Kidney epithelial cell (primary cell): ENCODE results near the gene FLYWCH1. TPM values are rescaled to one million over a fixed set of nuclear protein-coding genes. Genes with fewer than 3 reads are reported as not detected.

Experiments used
- DNase-seq: peaks from one replicate; pipeline ENCODE4 v3.0.0-alpha.2; 2010; ENCODE audit warnings: low read depth
- H3K27me3 ChIP-seq: 2 replicates; pipeline ENCODE4 v1.6.0; 2011; ENCODE audit warnings: low read length; ENCODE audit not compliant: control insufficient read depth, insufficient read depth
- H3K36me3 ChIP-seq: 2 replicates; pipeline ENCODE4 v1.5.1; 2011; ENCODE audit warnings: low read length; ENCODE audit not compliant: control insufficient read depth, insufficient read depth
- H3K4me3 ChIP-seq: 2 replicates; pipeline ENCODE4 v1.5.1; 2011; ENCODE audit warnings: low read depth, mild to moderate bottlenecking, control low read depth, low read length
- total RNA-seq: library from RNA; depleted of rRNA; stranded (reverse); fragments of >200 nt; gene quantifications from 2 replicates; pipeline ENCODE4 v1.2.3, GENCODE V29; 2015
- TF ChIP-seq, protein P1 (sequence below): IDR thresholded peaks from 2 replicates; pipeline ENCODE4 v1.5.1; 2011; ENCODE audit warnings: mild to moderate bottlenecking, moderate library complexity, low read length, control low read depth, inconsistent platforms; ENCODE audit not compliant: insufficient read depth, poor library complexity, severe bottlenecking

FLYWCH1 gene
- total RNA-seq, 1 donor from 2014 or later = 66.1 TPM

DNA sequence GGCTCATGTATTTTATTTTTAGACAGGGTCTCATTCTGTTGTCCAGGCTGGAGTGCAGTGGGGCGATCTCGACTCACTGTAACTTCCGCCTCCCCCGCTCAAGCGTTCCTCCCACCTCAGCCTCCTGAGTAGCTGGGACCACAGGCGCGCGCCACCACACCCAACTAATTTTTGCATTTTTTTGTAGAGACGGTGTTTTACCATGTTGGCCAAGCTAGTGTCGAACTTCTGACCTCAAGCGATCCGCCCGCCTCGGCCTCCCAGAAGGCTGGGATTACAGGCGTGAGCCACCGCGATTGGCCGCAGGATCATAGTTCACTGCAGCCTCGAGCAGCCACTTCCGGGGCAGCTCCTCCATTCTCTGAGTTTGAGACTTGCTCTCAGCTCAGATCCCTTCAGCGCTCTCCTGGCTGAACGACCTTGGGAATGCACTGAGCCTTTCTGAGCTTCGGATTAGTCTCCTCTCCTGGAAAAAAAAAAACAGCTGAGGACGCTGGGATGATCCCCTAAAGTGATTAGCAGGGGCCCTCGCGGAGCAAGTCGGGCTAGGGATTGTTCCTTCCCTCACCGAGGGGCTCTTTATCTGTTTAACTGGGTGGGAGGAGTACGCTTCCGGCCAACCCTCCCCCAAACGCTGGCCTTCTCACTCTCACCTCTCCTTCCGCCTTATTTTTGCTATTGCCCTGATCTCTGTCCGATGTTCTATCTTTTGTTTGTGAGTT, 69.6 kb downstream of the FLYWCH1 start:
- DNase-seq = no peak
- H3K36me3 ChIP-seq = no peaks in the 10 kb centered on the region
- TF ChIP-seq, protein P1, sequence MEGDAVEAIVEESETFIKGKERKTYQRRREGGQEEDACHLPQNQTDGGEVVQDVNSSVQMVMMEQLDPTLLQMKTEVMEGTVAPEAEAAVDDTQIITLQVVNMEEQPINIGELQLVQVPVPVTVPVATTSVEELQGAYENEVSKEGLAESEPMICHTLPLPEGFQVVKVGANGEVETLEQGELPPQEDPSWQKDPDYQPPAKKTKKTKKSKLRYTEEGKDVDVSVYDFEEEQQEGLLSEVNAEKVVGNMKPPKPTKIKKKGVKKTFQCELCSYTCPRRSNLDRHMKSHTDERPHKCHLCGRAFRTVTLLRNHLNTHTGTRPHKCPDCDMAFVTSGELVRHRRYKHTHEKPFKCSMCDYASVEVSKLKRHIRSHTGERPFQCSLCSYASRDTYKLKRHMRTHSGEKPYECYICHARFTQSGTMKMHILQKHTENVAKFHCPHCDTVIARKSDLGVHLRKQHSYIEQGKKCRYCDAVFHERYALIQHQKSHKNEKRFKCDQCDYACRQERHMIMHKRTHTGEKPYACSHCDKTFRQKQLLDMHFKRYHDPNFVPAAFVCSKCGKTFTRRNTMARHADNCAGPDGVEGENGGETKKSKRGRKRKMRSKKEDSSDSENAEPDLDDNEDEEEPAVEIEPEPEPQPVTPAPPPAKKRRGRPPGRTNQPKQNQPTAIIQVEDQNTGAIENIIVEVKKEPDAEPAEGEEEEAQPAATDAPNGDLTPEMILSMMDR = no peak
- no peak overlapping the region for H3K4me3 ChIP-seq
- no peaks in the 10 kb centered on the region for H3K27me3 ChIP-seq

DNA sequence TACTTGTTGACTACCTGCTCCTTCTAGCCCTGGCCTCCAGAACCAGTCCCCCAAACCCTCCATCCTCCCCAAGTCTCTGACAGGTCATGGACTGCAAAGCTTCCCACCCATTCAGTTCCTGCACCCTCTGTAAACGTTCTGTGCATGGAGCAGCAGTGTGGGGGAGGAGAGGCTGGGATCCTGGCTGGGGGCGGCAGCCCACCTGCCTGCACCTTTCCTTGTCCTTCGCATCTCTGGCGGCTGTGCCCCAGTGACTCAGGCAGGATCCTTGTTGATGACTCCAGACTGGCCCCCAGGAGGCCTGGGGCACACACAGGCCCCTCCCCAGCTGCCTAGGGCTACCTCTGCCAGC, 70.1 kb downstream of the FLYWCH1 start:
- TF ChIP-seq, protein P1 = no peak
- DNase-seq = no peak
- Histone ChIP-seq H3K36me3 (no peaks in the 10 kb centered on the region), H3K27me3 (peaks cover 2% of the 10 kb centered on the region), H3K4me3 (no peak overlapping the region)

DNA sequence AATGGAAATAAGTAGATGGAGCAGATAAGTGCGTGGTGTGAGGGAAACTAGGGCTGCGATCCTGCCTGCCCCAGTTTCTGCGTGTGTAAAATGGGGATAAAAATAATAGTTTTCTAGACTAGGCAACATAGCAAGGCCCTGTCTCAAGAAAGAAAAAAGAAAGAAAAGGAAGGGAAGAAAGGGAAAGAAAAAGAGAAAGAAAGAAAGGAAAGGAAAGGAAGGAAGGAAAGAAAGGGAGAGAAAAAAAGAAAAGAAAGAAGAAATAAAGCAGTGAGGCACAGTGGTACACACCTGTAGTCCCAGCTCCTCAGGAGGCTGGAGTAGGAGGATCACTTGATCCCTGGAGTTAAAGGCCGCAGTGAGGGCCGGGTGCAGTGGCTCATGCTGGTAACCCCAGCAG, 70.7 kb downstream of the FLYWCH1 start:
- no peak overlapping the region for H3K4me3 ChIP-seq
- peaks cover 2% of the 10 kb centered on the region for H3K27me3 ChIP-seq
- TF ChIP-seq, protein P1 = no peak
- H3K36me3 ChIP-seq = no peaks in the 10 kb centered on the region
- DNase-seq = no peak

DNA sequence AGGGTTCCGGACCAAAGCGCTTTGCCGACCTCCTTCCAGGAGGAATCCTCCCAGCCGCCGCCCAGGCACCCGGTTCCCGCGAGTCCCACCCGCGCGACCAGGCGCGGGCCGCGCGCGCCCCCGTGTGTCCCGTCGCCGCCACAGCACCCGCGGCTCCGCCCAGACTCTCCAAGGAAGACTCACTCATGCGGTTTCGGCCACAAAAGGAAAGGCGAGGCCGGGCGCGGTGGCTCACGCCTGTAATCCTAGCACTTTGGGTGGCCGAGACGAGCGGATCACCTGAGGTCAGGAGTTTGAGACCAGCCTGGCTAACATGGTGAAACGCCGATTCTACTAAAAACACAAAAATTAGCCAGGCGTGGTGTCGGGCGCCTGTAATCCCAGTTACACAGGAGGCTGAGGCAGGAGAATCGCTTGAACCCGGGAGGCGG, 72.0 kb downstream of the FLYWCH1 start:
- no peak overlapping the region for H3K4me3 ChIP-seq
- TF ChIP-seq, protein P1 = peak; percentile 33
- no peaks in the 10 kb centered on the region for H3K36me3 ChIP-seq
- peaks cover 5% of the 10 kb centered on the region for H3K27me3 ChIP-seq
- DNase-seq = no peak

DNA sequence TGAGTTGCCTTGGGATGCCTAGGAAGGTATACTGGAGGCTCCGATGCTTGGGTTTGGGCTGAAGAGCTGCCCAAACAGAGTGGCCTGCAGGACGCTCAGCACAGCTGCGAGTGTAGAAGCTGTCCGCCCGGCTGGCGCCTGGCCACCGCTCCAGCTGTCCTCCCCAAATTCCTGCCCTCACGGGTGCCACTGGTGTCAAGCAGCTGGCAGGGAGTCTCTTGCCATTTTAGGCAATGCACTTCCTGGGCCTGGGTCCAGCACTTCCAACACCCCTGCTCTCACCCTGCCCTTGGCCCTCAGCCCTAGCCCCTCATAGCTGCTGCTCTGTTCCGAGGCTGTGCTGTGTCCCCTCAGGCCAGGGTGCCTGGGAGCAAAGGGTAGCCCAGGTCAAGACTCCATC, 73.7 kb downstream of the FLYWCH1 start:
- no peak for DNase-seq
- H3K27me3 ChIP-seq = peaks cover 17% of the 10 kb centered on the region
- H3K4me3 ChIP-seq = no peak overlapping the region
- no peaks in the 10 kb centered on the region for H3K36me3 ChIP-seq
- TF ChIP-seq, protein P1 = no peak

DNA sequence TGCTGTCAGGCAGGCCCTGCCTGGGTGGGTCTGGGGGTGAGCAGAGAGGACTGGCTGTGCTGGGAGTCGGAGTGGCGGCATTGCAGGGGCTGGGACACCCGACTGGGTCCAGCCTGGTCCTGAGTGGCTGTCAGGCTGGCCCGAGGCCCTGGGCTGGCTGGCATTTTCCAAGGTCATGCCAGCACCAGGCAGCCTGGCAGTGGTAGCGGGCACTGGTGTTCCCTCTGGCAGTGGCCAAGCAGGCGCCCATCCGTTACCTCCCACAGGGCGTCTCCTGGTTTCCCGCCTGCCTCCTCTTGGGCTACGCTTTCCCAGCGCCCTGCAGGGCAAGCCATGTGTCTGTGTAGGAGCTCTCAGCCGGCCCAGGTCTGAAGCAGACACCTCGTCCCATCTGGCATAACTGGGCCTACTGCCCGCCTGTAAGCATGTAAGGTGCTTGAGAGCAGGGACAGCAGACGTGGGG, 74.2 kb downstream of the FLYWCH1 start:
- TF ChIP-seq, protein P1 = no peak
- no peak overlapping the region for H3K4me3 ChIP-seq
- no peak for DNase-seq

More for the DNA sequence above, 74.2 kb downstream of the FLYWCH1 start:
- H3K36me3 ChIP-seq = no peaks in the 10 kb centered on the region
- H3K27me3 ChIP-seq = peaks cover 19% of the 10 kb centered on the region
